GM19468 (cell line): ENCODE results near the gene FOSL1.
"Not testable (repeated sequence)": the region's sequence is repeated elsewhere in the genome, so short reads cannot be mapped to it uniquely, and the experiment has no call there.

Experiments used
- ATAC-seq: cut with Tn5 transposase; IDR thresholded peaks from one replicate; pipeline ENCODE4 v1.9.1; 2021; ENCODE audit warnings: mild to moderate bottlenecking, moderate library complexity, moderate number of reproducible peaks; ENCODE audit not compliant: unreplicated experiment; ENCODE audit errors: extremely low read depth

The FOSL1 gene

DNA sequence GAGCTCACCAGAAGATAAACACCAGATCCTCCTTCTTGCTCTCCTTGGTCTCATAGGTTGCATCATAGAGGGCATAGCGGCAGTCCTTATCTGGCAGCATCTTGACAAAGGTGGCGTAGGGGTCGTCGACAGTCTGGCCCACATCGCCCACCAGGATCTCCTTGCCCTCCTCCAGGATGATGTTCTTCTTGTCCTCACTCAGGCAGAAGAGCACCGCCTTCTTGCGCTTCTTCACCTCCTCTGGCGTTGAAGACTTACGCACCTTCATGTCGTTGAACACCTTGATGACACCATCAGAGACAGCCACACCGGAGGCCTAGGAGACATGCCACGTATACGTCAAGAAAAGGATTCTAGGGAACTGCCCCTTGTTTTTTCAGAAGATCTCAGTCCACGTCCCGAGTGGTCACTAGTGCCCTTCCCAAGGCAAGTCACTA lies 44.2 kb downstream of the FOSL1 start:
- no peak for ATAC-seq

DNA sequence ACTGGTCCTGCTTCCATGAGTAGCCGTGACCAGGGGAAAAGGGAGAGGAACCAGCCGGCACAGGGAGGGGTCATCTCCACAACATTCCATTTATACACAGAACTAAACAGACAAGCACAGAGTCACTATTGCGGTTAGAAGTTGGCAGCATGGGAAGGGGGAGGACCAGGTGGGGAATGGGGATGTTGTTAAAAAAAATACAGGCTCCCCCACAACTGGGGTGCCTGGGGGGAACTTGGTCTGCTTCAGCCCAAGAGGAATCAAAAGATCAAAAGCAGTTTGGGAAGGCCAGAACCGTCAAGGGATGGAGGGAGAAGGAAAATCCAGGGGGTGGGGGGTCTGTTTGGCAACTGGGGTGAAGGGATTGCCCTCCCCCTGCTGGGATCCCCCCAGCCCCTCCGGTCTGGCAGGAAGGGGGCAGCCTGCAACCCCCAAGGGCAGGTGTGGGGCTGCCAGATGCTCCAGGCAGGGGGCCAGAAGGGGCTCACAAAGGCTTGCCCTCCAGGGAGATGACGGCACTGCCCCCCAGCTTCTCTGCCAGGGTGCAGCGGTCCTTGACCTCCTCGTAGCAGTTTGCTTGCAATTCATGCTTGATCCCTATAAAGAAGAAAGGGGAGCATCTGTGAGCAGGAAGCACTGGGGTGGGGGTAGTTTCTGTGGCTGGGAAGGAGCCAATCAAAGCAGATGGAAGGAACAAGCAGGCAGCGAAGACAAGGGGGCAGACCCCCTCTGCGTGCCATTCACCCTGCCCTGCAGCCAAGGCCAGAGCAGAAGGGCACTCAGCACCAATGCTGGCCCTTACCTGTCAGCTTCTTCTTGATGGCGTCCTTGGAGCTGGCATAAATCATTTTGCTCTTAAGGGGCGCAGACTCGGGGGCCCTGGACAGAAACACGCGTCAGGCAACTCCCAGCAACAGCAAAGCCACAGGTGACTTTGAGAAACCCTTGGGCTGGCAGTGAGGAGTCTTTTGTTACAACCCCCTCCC lies 45.0 kb downstream of the FOSL1 start:
- ATAC-seq, result no peak

DNA sequence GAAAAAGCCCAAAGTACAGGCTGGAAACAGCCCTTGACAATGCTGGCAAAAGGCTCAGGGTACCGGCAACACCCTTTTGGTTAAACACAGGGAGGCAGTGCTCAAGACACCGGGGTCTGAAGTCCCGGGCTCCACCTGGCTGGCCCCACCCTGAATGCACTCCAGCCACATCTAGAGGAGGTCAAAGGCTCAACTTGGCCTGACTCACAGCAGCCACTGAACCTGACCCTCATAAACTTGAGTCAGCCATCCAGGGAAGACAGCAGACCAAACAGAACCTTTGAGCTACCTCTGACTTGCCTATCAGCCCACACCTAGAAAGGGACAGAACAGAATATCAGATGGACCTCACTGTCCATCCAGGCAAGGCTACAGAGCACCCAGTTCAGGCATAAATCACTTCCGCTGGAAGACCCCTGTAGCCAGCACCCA lies 46.0 kb downstream of the FOSL1 start:
- ATAC-seq, result no peak

DNA sequence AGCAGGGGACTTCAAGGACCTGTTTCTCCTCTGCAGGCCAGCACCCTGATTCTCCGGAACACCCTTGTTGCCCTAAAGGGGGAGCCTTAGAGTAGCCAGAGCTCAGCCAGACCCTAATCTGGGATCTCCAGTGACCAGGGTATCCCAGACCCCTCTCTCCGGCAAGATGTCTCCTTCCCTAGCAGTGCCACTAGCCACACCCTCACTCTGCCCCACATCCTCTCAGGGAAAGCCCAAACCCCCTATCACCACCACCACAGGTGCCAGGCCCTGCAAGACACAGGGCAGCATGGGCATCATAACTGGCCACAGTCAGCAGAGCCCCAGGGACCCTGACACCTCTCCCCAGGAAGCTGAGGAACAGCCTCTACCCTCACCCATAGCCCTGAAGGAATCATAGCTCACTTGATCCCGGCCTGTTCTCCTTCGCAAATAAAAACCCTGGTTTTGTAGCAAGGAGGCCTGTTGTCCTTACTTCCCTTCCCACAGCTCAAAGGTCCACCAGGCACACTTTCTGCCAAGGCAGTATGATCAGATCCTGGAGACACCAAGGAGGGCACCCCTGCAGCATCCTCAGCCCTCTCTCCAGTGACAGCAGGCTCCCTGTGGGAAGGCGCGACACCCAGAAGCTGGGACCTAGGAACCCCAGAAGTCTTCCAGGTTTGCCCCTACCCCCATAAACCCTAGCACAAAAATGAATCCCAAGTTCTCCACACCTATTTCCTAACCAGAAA lies 46.8 kb downstream of the FOSL1 start:
- ATAC-seq, result no peak

DNA sequence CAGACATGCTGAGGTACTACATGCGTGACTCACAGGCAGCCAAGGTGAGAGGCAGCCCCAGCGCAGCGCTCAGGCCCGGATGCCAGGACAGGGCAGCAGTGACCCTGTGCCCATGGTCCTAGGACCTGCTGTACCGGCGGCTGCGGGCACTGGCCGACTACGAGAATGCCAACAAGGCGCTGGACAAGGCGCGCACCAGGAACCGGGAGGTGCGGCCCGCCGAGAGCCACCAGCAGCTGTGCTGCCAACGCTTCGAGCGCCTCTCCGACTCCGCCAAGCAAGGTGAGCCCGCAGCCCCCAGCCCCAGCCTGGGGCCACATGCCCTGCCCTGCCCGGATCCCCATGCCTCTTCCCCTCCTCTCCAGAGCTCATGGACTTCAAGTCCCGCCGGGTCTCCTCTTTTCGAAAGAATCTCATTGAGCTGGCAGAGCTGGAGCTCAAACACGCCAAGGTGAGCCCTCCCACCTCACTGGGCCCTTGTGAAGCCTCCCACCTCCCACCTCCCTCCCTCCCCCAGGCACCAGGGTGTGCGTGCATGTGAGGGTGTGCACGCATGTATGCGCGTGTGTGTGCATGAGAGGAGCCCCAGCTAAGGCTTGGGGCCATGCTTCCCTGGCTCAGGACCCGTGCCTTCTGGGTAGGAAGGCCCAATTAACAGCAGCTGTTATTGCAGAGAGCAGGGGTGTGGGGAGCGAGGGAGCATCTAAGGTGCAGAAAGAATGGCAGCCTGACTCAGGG lies 47.5 kb downstream of the FOSL1 start:
- ATAC-seq, result no peak

DNA sequence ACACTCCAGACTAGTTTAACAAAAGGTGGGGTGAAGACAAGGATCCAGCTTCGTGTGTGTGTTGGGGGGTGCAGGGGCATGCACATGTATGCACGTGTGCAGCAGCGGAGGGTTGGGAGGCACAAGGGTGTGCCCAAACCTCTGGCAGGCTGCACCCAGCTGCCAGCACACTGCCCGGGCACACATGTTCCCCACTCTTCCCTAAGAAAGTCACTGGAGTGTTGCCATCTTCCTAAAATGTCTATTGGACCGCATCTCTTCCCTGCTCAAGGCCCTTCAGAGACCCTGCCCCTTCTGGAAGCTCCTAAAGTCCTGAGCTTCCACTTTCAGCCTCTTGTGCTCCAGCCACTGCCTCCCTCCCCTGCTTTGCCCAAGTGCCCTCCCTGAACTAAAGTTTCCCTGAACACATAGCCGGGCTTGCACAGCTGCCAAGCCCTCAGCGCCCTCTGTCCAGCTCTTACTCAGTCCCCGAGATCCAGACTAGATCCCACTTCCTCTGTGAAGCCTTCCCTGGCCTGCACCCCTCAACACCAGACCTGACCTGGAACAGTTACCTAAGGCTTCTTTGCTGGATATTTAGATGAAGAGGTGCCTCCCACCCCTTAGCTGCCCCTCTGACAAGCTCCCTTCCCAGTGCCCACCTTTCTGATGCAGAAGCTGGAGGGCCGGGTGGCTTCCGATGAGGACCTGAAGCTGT lies 48.2 kb downstream of the FOSL1 start:
- ATAC-seq, result no peak

DNA sequence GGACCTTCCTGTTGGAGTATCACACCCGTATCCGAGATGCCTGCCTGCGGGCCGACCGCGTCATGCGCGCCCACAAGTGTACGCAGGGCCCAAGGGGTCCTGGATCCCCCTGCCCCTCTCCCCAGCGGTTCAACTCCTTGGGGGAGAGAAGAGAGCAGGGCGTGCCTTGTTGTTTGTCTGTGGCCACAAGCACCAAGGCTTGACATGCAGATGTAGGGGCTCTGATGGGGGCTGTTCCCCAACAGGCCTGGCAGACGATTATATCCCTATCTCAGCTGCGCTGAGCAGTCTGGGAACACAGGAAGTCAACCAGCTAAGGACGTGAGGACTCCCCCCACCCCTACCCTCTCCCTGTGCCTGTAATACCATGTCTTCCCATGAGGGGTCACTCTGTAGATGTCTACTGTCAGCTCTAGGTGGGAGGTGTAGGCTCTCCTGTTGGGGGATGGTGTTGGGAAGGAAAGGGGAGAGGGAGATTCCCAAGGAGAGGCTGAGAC lies 49.1 kb downstream of the FOSL1 start:
- no peak for ATAC-seq

DNA sequence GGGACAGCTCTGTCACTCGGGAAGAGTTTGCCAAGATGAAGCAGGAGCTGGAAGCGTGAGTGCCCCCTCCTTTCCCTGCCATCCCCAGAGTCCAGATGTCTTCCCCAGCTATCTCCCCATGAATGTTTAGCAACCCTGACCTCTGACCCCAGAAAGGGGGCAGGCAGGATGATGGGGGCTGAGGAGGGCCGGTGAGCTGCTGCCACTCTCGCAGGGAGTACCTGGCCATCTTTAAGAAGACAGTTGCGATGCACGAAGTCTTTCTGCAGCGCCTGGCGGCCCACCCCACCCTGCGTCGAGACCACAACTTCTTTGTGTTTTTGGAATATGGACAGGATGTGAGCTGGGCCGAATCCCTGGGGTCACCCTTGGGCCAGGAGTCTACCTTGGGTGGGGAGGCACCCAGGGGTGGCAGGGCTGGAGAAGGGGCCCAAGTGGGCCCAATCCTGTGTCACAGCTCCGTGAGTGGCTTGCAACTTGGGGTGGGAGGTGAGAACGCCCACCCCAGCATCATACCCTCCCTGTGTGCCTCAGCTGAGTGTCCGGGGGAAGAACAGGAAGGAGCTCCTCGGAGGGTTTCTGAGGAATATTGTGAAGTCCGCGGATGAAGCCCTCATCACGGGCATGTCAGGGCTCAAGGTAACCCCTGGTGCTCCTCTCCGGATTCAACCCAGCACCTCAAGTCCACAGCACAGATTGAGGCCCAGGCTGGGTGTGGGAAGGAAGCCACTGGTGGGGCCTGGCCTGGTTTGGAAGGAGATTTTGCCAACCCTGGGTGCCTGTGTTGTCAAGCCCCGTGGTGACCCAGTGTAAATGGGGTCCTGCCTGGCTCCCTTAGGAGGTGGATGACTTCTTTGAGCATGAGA lies 49.7 kb downstream of the FOSL1 start:
- ATAC-seq, result no peak

DNA sequence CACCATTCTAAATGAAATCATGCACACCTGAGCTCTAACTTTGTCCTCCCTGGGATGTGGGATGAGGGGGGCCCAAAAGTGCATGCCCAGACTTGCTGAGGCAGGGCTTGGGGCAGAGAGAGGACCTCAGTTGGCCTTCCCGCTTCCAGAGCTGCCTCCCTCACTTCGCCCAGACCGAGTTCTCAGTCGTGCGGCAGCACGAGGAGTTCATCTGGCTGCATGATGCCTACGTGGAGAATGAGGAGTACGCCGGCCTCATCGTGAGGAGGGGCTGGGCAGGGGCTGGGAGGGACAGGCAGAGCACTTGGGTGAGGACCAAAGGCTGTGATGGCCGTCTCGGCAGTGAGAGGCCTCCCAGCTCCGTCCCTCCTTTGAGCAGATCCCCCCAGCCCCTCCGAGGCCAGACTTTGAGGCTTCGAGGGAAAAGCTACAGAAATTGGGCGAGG lies 50.4 kb downstream of the FOSL1 start:
- ATAC-seq, result no peak

DNA sequence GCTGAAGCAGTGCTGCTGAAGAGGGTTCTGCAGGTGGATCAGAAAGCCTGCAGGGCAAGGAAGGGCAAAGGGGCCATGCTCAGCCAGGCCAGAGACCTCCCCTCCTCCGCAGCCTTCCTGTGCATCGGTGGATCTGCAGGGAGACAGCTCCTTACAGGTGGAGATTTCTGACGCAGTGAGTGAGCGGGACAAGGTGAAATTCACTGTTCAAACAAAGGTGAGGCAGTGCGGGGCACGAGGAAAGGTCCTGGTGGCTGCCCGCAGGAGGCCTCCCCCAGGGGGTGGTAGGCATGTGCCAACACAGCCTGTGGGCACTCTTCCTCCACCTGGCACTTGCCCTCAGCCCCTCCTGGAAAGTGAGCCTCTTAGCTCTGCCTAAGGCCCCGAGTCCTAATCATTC lies 50.8 kb downstream of the FOSL1 start:
- ATAC-seq, result no peak

DNA sequence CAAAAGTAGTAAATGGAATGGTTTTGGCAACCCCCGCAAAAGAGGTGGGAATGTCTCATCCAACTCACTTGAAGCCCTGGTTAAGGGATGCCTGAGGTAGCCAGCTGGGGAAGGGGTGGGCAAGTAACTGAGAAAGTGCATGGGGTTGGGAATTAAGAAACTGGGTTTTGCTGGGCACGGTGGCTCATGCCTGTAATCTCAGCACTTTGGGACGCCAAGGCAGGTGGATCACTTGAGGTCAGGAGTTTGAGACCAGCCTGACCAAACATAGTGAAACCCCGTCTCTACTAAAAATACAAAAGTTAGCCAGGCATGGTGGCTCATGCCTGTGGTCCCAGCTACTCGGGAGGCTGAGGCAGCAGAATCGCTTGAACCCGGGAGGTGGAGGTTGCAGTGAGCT lies 51.5 kb downstream of the FOSL1 start:
- not testable (repeated sequence) for ATAC-seq

DNA sequence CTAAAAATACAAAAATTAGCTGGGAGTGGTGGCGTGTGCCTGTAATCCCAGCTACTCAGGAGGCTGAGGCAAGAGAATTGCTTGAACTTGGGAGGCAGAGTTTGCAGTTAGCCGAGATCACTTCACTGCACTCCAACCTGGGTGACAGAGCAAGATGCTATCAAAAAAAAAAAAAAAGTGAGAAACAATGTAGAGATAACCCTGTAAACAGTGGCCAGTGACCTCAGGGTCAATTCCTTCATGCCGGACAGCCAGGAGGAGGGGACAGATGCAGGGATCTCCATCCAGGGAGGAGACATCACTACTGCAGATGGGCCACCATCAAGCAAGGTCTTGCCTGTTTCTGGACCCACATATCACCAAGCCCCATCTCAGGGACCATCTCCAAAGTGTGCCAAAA lies 52.4 kb downstream of the FOSL1 start:
- no peak for ATAC-seq

DNA sequence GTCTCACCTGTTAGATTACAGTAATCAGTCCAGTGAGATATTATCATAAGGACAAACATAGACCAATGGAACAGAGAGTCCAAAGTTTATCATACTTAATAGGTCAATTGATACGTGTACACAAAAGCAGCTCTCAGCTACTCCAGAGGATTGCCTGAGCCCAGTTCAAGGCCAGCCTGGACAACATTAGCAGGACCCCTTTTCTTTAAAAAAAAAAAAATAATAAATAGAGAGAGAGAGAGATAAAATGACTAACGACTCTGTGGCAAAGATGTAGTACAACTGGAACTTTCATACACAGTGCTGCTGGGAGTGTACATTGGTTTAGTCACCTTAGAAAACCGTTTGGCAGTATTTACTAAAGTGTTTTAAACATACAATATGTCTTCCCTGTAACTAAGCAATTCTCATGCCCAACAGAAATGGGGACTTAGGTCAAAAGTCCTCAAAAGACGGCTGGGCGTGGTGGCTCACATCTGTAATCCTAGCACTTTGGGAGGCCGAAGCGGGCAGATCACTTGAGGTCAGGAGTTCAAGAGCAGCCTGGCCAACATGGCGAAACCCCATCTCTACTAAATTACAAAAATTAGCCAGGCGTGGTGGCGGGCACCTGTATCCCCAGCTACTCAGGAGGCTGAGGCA lies 55.8 kb downstream of the FOSL1 start:
- ATAC-seq, result no peak

DNA sequence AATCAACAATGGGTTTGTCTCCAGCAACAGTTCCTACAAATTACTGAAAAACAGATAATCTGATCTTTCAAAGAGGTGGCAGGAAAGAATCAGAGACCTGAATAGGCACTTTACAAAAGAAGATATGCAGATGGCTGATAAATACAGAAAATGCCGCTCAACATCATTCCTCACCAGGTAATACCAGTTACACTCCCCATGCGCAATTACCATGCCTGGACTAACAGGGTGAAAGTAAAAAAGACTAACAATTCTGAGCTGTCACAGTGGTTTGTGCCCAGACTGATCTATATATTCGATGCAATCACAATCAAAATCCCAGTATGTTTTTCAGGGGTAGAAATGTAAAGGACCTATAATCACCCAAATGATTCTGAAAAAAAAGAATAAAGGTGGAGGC lies 56.4 kb downstream of the FOSL1 start:
- no peak for ATAC-seq

DNA sequence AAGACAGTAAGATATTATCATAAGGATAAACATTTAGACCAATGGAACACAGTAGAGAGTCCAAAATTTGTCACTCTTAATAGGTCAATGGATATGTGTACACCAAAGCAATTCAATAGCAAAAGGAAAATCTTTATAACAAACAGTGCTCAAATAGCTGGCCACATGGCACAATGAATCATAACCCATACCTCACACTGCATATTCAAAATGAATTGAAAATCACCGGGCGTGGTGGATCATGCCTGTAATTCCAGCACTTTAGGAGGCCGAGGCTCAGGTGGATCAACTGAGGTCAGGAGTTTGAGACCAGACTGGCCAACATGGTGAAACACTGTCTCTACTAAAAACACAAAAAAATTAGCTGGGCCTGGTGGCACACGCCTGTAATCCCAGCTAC lies 58.0 kb downstream of the FOSL1 start:
- ATAC-seq, result no peak
